Left lung (tissue), 10 donors: ENCODE measurements around the gene RAET1L. TPM values are rescaled to one million over a fixed set of nuclear protein-coding genes. Genes with fewer than 3 reads are reported as not detected.
A peak's percentile ranks its signal among the peaks of the same experiment; 100 is the strongest.

Experiments
- ATAC-seq: fragments of 200-7000 bp; cut with Tn5 transposase; one replicate; pipeline ENCODE4 v1.9.1; 2020; ENCODE audit warnings: moderate library complexity
- DNase-seq, 4 donors: peaks; one replicate each; pipeline ENCODE4 v3.0.0-alpha.2; 2013 to 2020
- H3K27ac ChIP-seq, 2 donors: fragments of 200-600 bp; sonication (generic) in 1 of 2; one replicate each; pipeline versions ENCODE4 v1.5.0 to v1.8.0; 2020 to 2021
- H3K27me3 ChIP-seq, 2 donors: fragments of 200-600 bp; sonication (generic) in 1 of 2; one replicate each; pipeline versions ENCODE4 v1.5.0 to v1.8.0; 2020 to 2021
- H3K36me3 ChIP-seq, 2 donors: fragments of 200-600 bp; sonication (generic) in 1 of 2; one replicate each; pipeline versions ENCODE4 v1.5.0 to v1.8.0; 2020 to 2021
- H3K4me1 ChIP-seq, 2 donors: fragments of 200-600 bp; one replicate each; pipeline ENCODE4 v1.8.0; 2021
- H3K4me3 ChIP-seq, 2 donors: fragments of 200-600 bp; sonication (generic) in 1 of 2; one replicate each; pipeline versions ENCODE4 v1.5.0 to v1.8.0; 2020 to 2021; ENCODE audit warnings: mild to moderate bottlenecking in 1 of 2
- H3K9me3 ChIP-seq, 2 donors: fragments of 200-600 bp; sonication (generic) in 1 of 2; one replicate each; pipeline versions ENCODE4 v1.5.0 to v1.8.0; 2020 to 2021
- intact Hi-C, 2 donors: fragments of 100-400 bp; cut with DNase I; formaldehyde crosslinking; loops; one replicate each; pipeline versions ENCODE4 v1.11.2 to v1.14.2; 2022
- polyA plus RNA-seq, 6 donors: library from polyadenylated mRNA; unstranded; fragments of 120-200 nt; gene quantifications; one replicate each; pipeline ENCODE4 v1.2.1, GENCODE V29; 2013; ENCODE audit not compliant: insufficient read length in 6 of 6
- total RNA-seq, 2 donors: library from RNA; stranded (reverse); fragmentation: NEBNext Ultra II Directional; extraction: Animal tissue kit (Norgen Biotek cat#: 25700); gene quantifications; one replicate each; pipeline ENCODE4 v1.2.1, GENCODE V29; 2021
- TF ChIP-seq, protein P1 (sequence below), 2 donors: fragments of 200-600 bp; sonication (generic) in 1 of 2; IDR thresholded peaks; one replicate each; pipeline versions ENCODE4 v1.5.0 to v1.8.0; 2021; ENCODE audit warnings: antibody characterized with exemption in 2 of 2
- donor health status: DM: no; HTN: yes; CAD: no.
- donor health status: DM: no; HTN: no; CAD: no.

Gene RAET1L
- total and polyA plus RNA-seq, 8 donors: 0.15 to 0.58 (median 0.17) TPM; not detected in 5

DNA sequence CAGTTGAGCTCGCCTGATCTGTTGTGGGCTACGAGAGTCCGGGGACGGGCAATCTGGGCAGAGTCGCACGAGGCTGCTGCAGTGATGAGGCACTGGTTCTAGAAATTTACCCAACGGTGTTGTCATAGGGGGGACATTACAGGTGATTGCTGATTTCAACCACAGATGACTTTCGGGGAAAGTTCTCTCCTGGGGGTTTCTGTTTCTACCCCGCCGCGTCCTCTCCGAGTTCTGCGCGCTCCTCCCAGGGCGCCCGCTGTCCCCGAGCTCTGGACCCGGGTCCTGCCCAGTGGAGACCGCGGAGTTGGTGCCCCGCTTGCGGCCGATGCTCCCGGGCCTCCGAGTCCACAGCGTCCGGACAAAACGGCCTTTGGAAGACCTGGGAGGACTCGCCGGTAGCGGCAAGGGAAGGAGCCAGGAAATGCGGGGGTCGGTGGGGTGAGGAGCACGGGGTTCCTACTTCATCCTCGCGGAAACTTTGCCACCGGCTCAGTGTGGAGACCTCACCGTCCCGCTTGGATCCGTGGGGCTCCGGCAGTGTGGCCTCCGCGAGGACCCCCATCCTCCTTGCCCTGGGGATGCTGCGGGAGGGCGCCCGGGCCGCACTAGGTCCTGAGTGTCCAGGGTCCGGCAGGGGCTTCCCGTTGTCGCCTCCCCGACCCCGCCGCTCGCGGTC is 12.3 kb upstream of the RAET1L start:
- intact Hi-C loops: no loop called here
- Histone ChIP-seq H3K27me3 (peaks cover 50 to 73% of the 10 kb centered on the region in 2 donors), H3K4me3 (no peak overlapping the region)

DNA sequence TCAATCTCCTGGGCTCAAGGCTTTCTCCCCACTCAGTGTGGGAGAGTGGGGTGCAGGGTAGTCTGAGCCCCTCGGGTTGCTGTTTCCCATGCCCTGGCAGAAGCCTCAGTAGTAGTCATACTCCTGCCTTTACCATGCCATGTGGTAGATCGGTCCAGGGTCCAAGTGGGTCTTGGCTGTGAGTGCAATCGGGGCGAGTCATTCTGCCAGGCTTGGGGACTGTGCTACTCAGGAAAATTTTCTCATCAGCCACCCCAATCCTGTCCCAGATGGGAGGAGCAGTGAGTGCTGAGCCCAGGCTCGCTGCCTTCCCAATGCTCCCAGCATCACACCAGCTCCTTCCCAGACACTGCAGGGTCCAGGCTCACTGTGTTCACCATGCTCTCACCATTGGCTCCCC is 10.7 kb upstream of the RAET1L start:
- Histone ChIP-seq H3K27ac (no peak overlapping the region), H3K27me3 (peaks cover 50 to 70% of the 10 kb centered on the region in 2 donors), H3K4me3 (no peak overlapping the region), H3K4me1 (peaks cover 9% of the 10 kb centered on the region in 2 donors), H3K9me3 (no peaks in the 10 kb centered on the region), H3K36me3 (no peaks in the 10 kb centered on the region)
- DNase-seq (no peak), ATAC-seq (no peak)
- TF ChIP-seq, protein P1, sequence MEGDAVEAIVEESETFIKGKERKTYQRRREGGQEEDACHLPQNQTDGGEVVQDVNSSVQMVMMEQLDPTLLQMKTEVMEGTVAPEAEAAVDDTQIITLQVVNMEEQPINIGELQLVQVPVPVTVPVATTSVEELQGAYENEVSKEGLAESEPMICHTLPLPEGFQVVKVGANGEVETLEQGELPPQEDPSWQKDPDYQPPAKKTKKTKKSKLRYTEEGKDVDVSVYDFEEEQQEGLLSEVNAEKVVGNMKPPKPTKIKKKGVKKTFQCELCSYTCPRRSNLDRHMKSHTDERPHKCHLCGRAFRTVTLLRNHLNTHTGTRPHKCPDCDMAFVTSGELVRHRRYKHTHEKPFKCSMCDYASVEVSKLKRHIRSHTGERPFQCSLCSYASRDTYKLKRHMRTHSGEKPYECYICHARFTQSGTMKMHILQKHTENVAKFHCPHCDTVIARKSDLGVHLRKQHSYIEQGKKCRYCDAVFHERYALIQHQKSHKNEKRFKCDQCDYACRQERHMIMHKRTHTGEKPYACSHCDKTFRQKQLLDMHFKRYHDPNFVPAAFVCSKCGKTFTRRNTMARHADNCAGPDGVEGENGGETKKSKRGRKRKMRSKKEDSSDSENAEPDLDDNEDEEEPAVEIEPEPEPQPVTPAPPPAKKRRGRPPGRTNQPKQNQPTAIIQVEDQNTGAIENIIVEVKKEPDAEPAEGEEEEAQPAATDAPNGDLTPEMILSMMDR (IDR thresholded peaks at IDR 0.05): no peak
- intact Hi-C loops: no loop called here

More for the DNA sequence above, 12.3 kb upstream of the RAET1L start:
- TF ChIP-seq, protein P1 (IDR thresholded peaks at IDR 0.05): no peak
- peak; percentile 19 for ATAC-seq
- Histone ChIP-seq H3K9me3 (no peaks in the 10 kb centered on the region), H3K27ac (no peak overlapping the region), H3K36me3 (no peaks in the 10 kb centered on the region), H3K4me1 (peaks cover 9% of the 10 kb centered on the region in 2 donors)
- peak in 1 of 4 donors; percentile 65 for DNase-seq

DNA sequence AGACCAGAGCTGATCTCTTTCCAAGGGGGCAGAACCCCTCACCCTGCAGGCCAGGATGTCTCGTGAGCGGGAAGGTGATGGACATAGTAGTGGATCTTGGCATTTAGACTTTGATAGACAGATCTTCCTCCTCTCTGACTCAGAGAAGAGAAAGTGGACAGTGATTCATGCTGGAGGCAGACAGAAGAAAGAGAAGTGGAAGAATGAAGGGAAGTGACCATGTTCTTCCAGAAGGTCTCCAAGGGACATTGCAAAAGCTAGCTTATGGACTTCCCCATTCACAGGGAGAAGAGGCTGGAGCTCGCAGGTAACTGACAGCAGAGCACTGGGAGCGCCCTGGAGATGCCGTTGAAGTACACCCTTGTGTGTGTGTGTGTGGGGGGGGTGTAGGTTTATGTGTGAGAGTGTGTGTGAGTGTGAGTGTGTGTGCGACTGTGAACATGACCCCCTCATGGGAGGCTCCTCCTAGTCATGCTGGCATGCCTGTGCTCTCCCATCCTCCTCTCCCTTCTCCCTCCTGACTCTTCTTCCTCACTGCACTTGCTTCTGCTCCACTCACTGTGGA is 8.0 kb upstream of the RAET1L start:
- Histone ChIP-seq H3K4me3 (no peak overlapping the region), H3K27me3 (peaks cover 30 to 50% of the 10 kb centered on the region in 2 donors), H3K36me3 (no peaks in the 10 kb centered on the region), H3K27ac (no peak overlapping the region), H3K4me1 (peaks cover 9% of the 10 kb centered on the region in 2 donors), H3K9me3 (no peaks in the 10 kb centered on the region)
- TF ChIP-seq, protein P1 (IDR thresholded peaks at IDR 0.05): no peak
- intact Hi-C loops: no loop called here
- ATAC-seq (peak; percentile 46), DNase-seq (no peak)

GRCh38 chr6:150032598-150032997 is 7.3 kb upstream of the RAET1L start:
- intact Hi-C loops: no loop called here
- DNase-seq (no peak), ATAC-seq (no peak)
- peaks cover 23 to 50% of the 10 kb centered on the region in 2 donors for H3K27me3 ChIP-seq
- peaks cover 3 to 4% of the 10 kb centered on the region in 2 donors for H3K4me1 ChIP-seq
- H3K36me3 ChIP-seq: no peaks in the 10 kb centered on the region
- TF ChIP-seq, protein P1 (IDR thresholded peaks at IDR 0.05): no peak
- H3K27ac ChIP-seq: no peak overlapping the region
- H3K4me3 ChIP-seq: no peak overlapping the region
- H3K9me3 ChIP-seq: no peaks in the 10 kb centered on the region

GRCh38 chr6:150030611-150031010 is 5.3 kb upstream of the RAET1L start:
- Histone ChIP-seq H3K27ac (no peak overlapping the region), H3K27me3 (peaks cover 6 to 50% of the 10 kb centered on the region in 2 donors), H3K4me1 (peaks cover 3 to 5% of the 10 kb centered on the region in 2 donors), H3K4me3 (no peak overlapping the region), H3K9me3 (no peaks in the 10 kb centered on the region), H3K36me3 (no peaks in the 10 kb centered on the region)
- intact Hi-C loops: no loop called here
- ATAC-seq (no peak), DNase-seq (no peak)
- TF ChIP-seq, protein P1 (IDR thresholded peaks at IDR 0.05): no peak
